GM10266 (cell line): ENCODE measurements around the gene C19orf38.

ENCODE experiments used
- DNase-seq: peaks from one replicate; pipeline ENCODE4 v3.0.0; 2012; ENCODE audit errors: extremely low spot score
- CTCF ChIP-seq: IDR thresholded peaks from 2 replicates; pipeline ENCODE4 v1.5.1; 2012; ENCODE audit warnings: mild to moderate bottlenecking, low read depth; ENCODE audit not compliant: control insufficient read depth, insufficient read depth; ENCODE audit errors: missing control alignments

The C19orf38 gene

GRCh38 chr19:10848230-10848856, at the start of gene C19orf38:
TSS of gene C19orf38 (plus strand) at chr19:10848415. CDS start at chr19:10848509, 94 bp downstream.
- TF ChIP-seq CTCF = no peak
- no peak for DNase-seq

GRCh38 chr19:10800488-10800887, 47.7 kb upstream of the C19orf38 start:
- no peak for TF ChIP-seq CTCF
- DNase-seq = no peak

GRCh38 chr19:10802479-10802878, 45.7 kb upstream of the C19orf38 start:
- TF ChIP-seq CTCF = no peak
- no peak for DNase-seq

- TF ChIP-seq CTCF = no peak
- no peak for DNase-seq
Measured at GRCh38 chr19:10803252-10803651, 45.0 kb upstream of the C19orf38 start.

- no peak for DNase-seq
- no peak for TF ChIP-seq CTCF
Measured at GRCh38 chr19:10805065-10805757, 43.0 kb upstream of the C19orf38 start.

- DNase-seq = no peak
- no peak for TF ChIP-seq CTCF
Measured at GRCh38 chr19:10805758-10806247, 42.4 kb upstream of the C19orf38 start.
